Measurements from ENCODE around the gene SLC22A5.

Gene SLC22A5

DNA sequence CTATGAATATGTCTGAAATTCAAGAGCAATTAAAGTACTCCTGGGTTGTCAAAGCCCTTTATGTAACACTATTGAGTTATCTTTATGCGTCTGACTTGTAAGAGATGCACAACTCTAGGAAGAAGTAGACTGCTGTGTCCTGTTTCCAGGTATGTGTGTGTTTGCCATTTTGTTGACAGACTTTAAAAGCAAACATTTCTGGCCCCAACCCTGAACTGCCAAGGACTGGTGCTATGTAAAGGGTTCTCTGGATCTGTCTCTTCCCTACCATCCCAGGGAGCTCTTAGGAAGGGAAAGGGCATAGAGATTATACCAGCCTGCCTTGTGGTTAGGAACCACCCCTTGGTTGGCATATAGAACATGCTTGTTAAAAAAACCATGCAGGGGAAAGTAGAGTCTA, 12.1 kb downstream of the SLC22A5 start:
- Histone ChIP-seq H3K4me3 (ENCODE audit: low read length) (no peak overlapping the region), H3K9me3 (replicated peaks; ENCODE audit: low read length) (no peaks in the 10 kb centered on the region), H3K36me3 (ENCODE audit: insufficient read depth, low read length) (no peaks in the 10 kb centered on the region), H3K4me1 (ENCODE audit: control insufficient read depth, insufficient read depth, low read length) (peaks cover 7% of the 10 kb centered on the region), H3K27me3 (ENCODE audit: control insufficient read depth, insufficient read depth, low read length) (no peaks in the 10 kb centered on the region), H3K9ac (ENCODE audit: low read depth, low read length) (no peak overlapping the region), H3K4me2 (ENCODE audit: low read length) (no peak overlapping the region)

DNA sequence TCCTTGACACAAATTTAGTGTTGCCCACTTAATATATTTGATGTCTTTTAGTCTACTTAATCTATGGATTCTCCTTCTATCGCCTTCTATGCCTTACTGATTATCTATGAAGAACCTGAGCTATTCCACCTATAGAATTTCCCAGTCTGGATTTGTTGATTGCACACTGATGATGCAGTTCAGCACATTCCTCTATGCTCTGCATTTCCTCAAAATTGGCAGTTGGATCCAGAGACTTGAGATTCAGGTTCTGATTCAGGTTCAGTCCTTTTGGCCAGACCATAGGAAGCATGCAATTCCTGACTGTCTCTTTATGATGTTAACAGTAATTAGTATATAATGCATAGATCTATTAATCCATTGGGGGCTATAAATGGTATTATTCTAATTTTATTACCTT, 13.8 kb downstream of the SLC22A5 start:
- Histone ChIP-seq H3K9ac (ENCODE audit: low read depth, low read length) (no peak overlapping the region), H3K36me3 (ENCODE audit: insufficient read depth, low read length) (no peaks in the 10 kb centered on the region), H3K4me2 (ENCODE audit: low read length) (no peak overlapping the region), H3K4me3 (ENCODE audit: low read length) (no peak overlapping the region), H3K9me3 (replicated peaks; ENCODE audit: low read length) (no peaks in the 10 kb centered on the region), H3K4me1 (ENCODE audit: control insufficient read depth, insufficient read depth, low read length) (peaks cover 23% of the 10 kb centered on the region), H3K27me3 (ENCODE audit: control insufficient read depth, insufficient read depth, low read length) (no peaks in the 10 kb centered on the region)

GRCh38 chr5:132383984-132384383, 14.5 kb downstream of the SLC22A5 start:
- H3K4me1 ChIP-seq (ENCODE audit: control insufficient read depth, insufficient read depth, low read length): peaks cover 31% of the 10 kb centered on the region
- H3K4me2 ChIP-seq (ENCODE audit: low read length): no peak overlapping the region
- no peak overlapping the region for H3K4me3 ChIP-seq (ENCODE audit: low read length)
- H3K27me3 ChIP-seq (ENCODE audit: control insufficient read depth, insufficient read depth, low read length): no peaks in the 10 kb centered on the region
- no peaks in the 10 kb centered on the region for H3K9me3 ChIP-seq (replicated peaks; ENCODE audit: low read length)
- no peaks in the 10 kb centered on the region for H3K36me3 ChIP-seq (ENCODE audit: insufficient read depth, low read length)
- H3K9ac ChIP-seq (ENCODE audit: low read depth, low read length): no peak overlapping the region

DNA sequence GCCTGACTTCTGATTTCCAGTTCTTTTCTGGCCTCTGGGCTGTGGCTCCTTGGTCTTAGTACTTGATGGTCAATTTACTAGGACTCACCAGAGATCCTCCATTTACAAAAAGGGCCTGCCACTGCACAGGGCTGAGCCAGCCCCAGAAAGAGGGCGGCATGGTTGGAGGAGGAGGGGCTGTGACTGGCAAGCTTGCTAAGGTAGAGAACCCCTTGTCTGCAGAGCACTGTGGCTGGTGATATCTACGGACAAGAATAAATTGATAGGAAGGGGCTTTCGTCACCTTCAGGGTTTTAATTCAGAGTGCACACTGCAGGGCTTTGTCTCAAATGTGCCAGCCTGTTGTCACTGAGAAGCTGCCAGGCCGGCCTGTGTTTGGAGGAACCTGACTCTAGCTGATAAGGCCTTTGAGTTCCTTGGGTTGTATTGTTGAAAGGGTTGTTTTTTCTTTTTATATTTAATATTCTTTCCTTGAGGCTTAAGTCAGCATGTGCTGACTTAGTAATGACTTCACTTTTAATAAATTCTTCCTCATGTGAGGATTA, 15.1 kb downstream of the SLC22A5 start:
- peaks cover 36% of the 10 kb centered on the region for H3K4me1 ChIP-seq (ENCODE audit: control insufficient read depth, insufficient read depth, low read length)
- no peak overlapping the region for H3K9ac ChIP-seq (ENCODE audit: low read depth, low read length)
- H3K4me3 ChIP-seq (ENCODE audit: low read length): no peak overlapping the region
- no peaks in the 10 kb centered on the region for H3K36me3 ChIP-seq (ENCODE audit: insufficient read depth, low read length)
- H3K27me3 ChIP-seq (ENCODE audit: control insufficient read depth, insufficient read depth, low read length): no peaks in the 10 kb centered on the region
- H3K9me3 ChIP-seq (replicated peaks; ENCODE audit: low read length): no peaks in the 10 kb centered on the region
- H3K4me2 ChIP-seq (ENCODE audit: low read length): no peak overlapping the region

DNA sequence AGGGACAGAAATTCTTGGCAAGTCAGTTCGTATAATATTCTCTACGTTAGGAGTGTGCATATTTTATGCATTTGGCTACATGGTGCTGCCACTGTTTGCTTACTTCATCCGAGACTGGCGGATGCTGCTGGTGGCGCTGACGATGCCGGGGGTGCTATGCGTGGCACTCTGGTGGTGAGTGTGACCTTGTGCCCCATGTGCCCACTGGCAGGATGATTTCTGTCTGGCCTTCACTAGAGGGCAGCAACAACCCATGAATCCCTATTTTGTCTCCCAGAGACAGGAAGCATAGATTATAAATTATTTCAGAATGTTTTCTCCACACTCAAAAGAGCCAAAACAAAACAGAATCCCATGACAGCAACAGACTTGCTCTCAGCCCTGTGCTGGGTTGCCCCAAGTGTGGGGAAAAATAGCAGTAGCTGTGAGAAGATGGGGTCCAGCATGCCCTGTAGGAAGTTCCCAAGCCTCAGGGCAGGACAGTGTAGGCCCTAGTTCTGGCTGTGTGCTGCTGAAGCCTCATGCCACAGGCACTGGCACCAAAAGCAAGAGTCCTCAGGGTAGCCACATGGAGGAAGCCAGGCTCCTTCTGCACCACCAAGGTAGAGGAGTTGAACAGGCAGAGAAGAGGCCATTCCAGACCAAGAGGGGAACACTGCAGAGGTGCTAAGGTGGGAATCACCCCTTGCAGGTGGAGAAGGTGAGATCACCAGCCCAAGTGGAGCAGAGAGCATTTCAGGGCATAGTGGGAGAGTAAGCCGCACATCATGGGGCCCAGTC, 16.0 kb downstream of the SLC22A5 start:
- H3K27me3 ChIP-seq (ENCODE audit: control insufficient read depth, insufficient read depth, low read length): no peaks in the 10 kb centered on the region

DNA sequence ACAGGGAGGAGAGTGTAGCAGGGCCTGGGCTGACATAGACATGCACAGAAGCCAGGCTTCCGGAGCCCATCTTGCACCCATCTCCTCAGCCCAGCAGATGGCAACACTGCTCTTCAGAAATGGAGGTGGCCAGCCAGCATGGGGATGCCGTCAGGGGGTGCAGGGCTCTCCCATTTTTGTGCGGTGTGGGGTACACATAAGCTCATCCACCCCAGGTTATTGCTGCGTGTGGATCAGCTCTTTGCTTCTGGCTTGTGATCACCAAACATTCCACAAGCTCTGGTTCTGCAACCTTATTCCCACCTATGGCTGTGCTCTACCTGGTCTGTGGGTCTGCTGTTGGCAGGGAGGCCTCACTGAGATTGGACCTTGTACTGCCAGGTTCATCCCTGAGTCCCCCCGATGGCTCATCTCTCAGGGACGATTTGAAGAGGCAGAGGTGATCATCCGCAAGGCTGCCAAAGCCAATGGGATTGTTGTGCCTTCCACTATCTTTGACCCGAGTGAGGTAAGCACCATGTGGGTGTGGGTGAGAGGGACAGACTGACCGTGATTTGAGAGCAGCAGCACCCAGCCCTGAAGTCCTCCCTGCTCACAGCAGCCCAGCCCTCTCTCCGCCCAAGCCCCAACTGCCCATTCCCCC, 17.3 kb downstream of the SLC22A5 start:
- Histone ChIP-seq H3K36me3 (ENCODE audit: insufficient read depth, low read length) (no peaks in the 10 kb centered on the region), H3K9ac (ENCODE audit: low read depth, low read length) (peak overlapping the region; percentile 12), H3K27me3 (ENCODE audit: control insufficient read depth, insufficient read depth, low read length) (no peaks in the 10 kb centered on the region), H3K9me3 (replicated peaks; ENCODE audit: low read length) (no peaks in the 10 kb centered on the region), H3K4me1 (ENCODE audit: control insufficient read depth, insufficient read depth, low read length) (peaks cover 45% of the 10 kb centered on the region), H3K4me3 (ENCODE audit: low read length) (no peak overlapping the region), H3K4me2 (ENCODE audit: low read length) (no peak overlapping the region)

More for the DNA sequence above, 16.0 kb downstream of the SLC22A5 start:
- no peaks in the 10 kb centered on the region for H3K36me3 ChIP-seq (ENCODE audit: insufficient read depth, low read length)
- H3K4me1 ChIP-seq (ENCODE audit: control insufficient read depth, insufficient read depth, low read length): peaks cover 45% of the 10 kb centered on the region
- no peaks in the 10 kb centered on the region for H3K9me3 ChIP-seq (replicated peaks; ENCODE audit: low read length)
- no peak overlapping the region for H3K4me3 ChIP-seq (ENCODE audit: low read length)
- no peak overlapping the region for H3K4me2 ChIP-seq (ENCODE audit: low read length)
- H3K9ac ChIP-seq (ENCODE audit: low read depth, low read length): peak overlapping the region; percentile 8

GRCh38 chr5:132387640-132388117, 18.2 kb downstream of the SLC22A5 start:
- H3K36me3 ChIP-seq (ENCODE audit: insufficient read depth, low read length): no peaks in the 10 kb centered on the region
- peak overlapping the region; percentile 55 for H3K9ac ChIP-seq (ENCODE audit: low read depth, low read length)
- H3K4me1 ChIP-seq (ENCODE audit: control insufficient read depth, insufficient read depth, low read length): peaks cover 45% of the 10 kb centered on the region
- no peaks in the 10 kb centered on the region for H3K9me3 ChIP-seq (replicated peaks; ENCODE audit: low read length)
- no peaks in the 10 kb centered on the region for H3K27me3 ChIP-seq (ENCODE audit: control insufficient read depth, insufficient read depth, low read length)
- peak overlapping the region; percentile 17 for H3K4me3 ChIP-seq (ENCODE audit: low read length)
- H3K4me2 ChIP-seq (ENCODE audit: low read length): peak overlapping the region; percentile 63

- peak overlapping the region; percentile 55 for H3K9ac ChIP-seq (ENCODE audit: low read depth, low read length)
- H3K36me3 ChIP-seq (ENCODE audit: insufficient read depth, low read length): no peaks in the 10 kb centered on the region
- H3K4me2 ChIP-seq (ENCODE audit: low read length): peak overlapping the region; percentile 63
- no peaks in the 10 kb centered on the region for H3K27me3 ChIP-seq (ENCODE audit: control insufficient read depth, insufficient read depth, low read length)
- peaks cover 45% of the 10 kb centered on the region for H3K4me1 ChIP-seq (ENCODE audit: control insufficient read depth, insufficient read depth, low read length)
- no peaks in the 10 kb centered on the region for H3K9me3 ChIP-seq (replicated peaks; ENCODE audit: low read length)
- peak overlapping the region; percentile 17 for H3K4me3 ChIP-seq (ENCODE audit: low read length)
These were observed 18.9 kb downstream of the SLC22A5 start for GRCh38 chr5:132388244-132389050.

GRCh38 chr5:132389051-132389331, 19.5 kb downstream of the SLC22A5 start:
- Histone ChIP-seq H3K4me1 (ENCODE audit: control insufficient read depth, insufficient read depth, low read length) (peaks cover 45% of the 10 kb centered on the region), H3K4me3 (ENCODE audit: low read length) (no peak overlapping the region), H3K4me2 (ENCODE audit: low read length) (peak overlapping the region; percentile 6), H3K36me3 (ENCODE audit: insufficient read depth, low read length) (peaks cover 1% of the 10 kb centered on the region), H3K27me3 (ENCODE audit: control insufficient read depth, insufficient read depth, low read length) (no peaks in the 10 kb centered on the region), H3K9ac (ENCODE audit: low read depth, low read length) (peak overlapping the region; percentile 6), H3K9me3 (replicated peaks; ENCODE audit: low read length) (no peaks in the 10 kb centered on the region)

DNA sequence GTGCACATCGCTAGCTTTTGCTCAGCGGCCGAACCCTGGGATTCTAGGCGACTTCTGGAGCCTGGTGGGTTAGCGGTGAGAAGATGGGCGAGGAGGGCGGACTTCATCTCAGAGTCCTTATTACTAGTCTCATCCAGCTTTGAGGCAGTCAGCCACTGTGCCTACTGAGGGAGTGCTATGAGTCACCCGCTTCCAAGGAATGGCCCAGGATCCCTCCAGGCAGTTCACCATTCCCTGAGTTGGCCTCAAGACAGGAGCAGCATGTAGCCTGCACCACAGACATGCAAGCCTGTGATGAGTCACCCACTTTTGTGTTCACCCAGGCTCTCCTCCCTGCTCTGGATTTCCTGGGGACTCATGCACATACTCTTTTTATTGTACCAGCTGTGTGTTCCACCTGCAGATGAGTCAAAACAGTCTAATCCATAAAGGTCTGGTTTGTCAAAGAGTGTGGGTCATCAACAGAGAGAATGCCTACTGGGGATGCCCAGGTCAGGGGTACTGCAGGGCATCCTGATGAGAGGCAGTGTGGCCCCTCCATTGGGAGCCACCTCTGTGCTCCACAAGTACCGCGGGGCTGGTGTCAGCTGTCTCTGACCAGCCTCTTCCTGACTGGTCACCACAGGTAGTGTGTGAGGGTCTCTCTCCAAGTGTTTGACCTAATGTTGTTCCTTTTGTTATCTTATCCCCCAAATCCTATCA, 20.2 kb downstream of the SLC22A5 start:
- no peak overlapping the region for H3K4me3 ChIP-seq (ENCODE audit: low read length)

GRCh38 chr5:132391247-132391646, 21.7 kb downstream of the SLC22A5 start:
- peaks cover 39% of the 10 kb centered on the region for H3K4me1 ChIP-seq (ENCODE audit: control insufficient read depth, insufficient read depth, low read length)
- no peaks in the 10 kb centered on the region for H3K27me3 ChIP-seq (ENCODE audit: control insufficient read depth, insufficient read depth, low read length)
- no peaks in the 10 kb centered on the region for H3K9me3 ChIP-seq (replicated peaks; ENCODE audit: low read length)
- no peak overlapping the region for H3K9ac ChIP-seq (ENCODE audit: low read depth, low read length)
- H3K36me3 ChIP-seq (ENCODE audit: insufficient read depth, low read length): peaks cover 10% of the 10 kb centered on the region
- no peak overlapping the region for H3K4me2 ChIP-seq (ENCODE audit: low read length)
- no peak overlapping the region for H3K4me3 ChIP-seq (ENCODE audit: low read length)

More for the DNA sequence above, 20.2 kb downstream of the SLC22A5 start:
- Histone ChIP-seq H3K4me2 (ENCODE audit: low read length) (peak overlapping the region; percentile 6), H3K9me3 (replicated peaks; ENCODE audit: low read length) (no peaks in the 10 kb centered on the region), H3K4me1 (ENCODE audit: control insufficient read depth, insufficient read depth, low read length) (peaks cover 45% of the 10 kb centered on the region), H3K36me3 (ENCODE audit: insufficient read depth, low read length) (peaks cover 7% of the 10 kb centered on the region), H3K9ac (ENCODE audit: low read depth, low read length) (peak overlapping the region; percentile 6), H3K27me3 (ENCODE audit: control insufficient read depth, insufficient read depth, low read length) (no peaks in the 10 kb centered on the region)

All from skeletal muscle satellite cell (primary cell).